ENCODE results near the gene NUAK2. TPM values are rescaled to one million over a fixed set of nuclear protein-coding genes. Genes with fewer than 3 reads are reported as not detected.

The NUAK2 gene
- total RNA-seq, 4 donors from 2014 or later = 0.73 to 2.0 (median 1.5) TPM; not detected in 1

GRCh38 chr1:205271277-205271676, 50.3 kb downstream of the NUAK2 start:
- Histone ChIP-seq H3K27ac (no peak overlapping the region), H3K27me3 (no peaks in the 10 kb centered on the region), H3K9me3 (no peaks in the 10 kb centered on the region), H3K4me3 (no peak overlapping the region), H3K36me3 (no peaks in the 10 kb centered on the region), H3K4me1 (no peaks in the 10 kb centered on the region)
- intact Hi-C loops (cut with DNase I; ENCODE audit: low total_unique reads) = no loop called here
- DNase-seq = no peak
- TF ChIP-seq POLR2A (IDR thresholded peaks at IDR 0.05) = no peak
- TF ChIP-seq CTCF (IDR thresholded peaks at IDR 0.05) = no peak

GRCh38 chr1:205270764-205271163, 50.8 kb downstream of the NUAK2 start:
- Histone ChIP-seq H3K36me3 (no peaks in the 10 kb centered on the region), H3K4me1 (no peaks in the 10 kb centered on the region), H3K27me3 (no peaks in the 10 kb centered on the region), H3K9me3 (no peaks in the 10 kb centered on the region), H3K4me3 (no peak overlapping the region), H3K27ac (no peak overlapping the region)
- DNase-seq = no peak
- intact Hi-C loops (cut with DNase I; ENCODE audit: low total_unique reads) = no loop called here
- TF ChIP-seq POLR2A (IDR thresholded peaks at IDR 0.05) = no peak
- TF ChIP-seq CTCF (IDR thresholded peaks at IDR 0.05) = no peak

GRCh38 chr1:205270271-205270670, 51.3 kb downstream of the NUAK2 start:
- intact Hi-C loops (cut with DNase I; ENCODE audit: low total_unique reads) = no loop called here
- no peaks in the 10 kb centered on the region for H3K4me1 ChIP-seq
- no peak for DNase-seq
- H3K27me3 ChIP-seq = no peaks in the 10 kb centered on the region
- H3K4me3 ChIP-seq = no peak overlapping the region
- H3K9me3 ChIP-seq = no peaks in the 10 kb centered on the region
- H3K27ac ChIP-seq = no peak overlapping the region
- TF ChIP-seq CTCF (IDR thresholded peaks at IDR 0.05) = no peak
- no peak for TF ChIP-seq POLR2A (IDR thresholded peaks at IDR 0.05)
- H3K36me3 ChIP-seq = no peaks in the 10 kb centered on the region

- no peaks in the 10 kb centered on the region for H3K4me1 ChIP-seq
- no peak overlapping the region for H3K27ac ChIP-seq
- H3K27me3 ChIP-seq = no peaks in the 10 kb centered on the region
- TF ChIP-seq POLR2A (IDR thresholded peaks at IDR 0.05) = no peak
- TF ChIP-seq CTCF (IDR thresholded peaks at IDR 0.05) = no peak
- H3K9me3 ChIP-seq = no peaks in the 10 kb centered on the region
- H3K36me3 ChIP-seq = no peaks in the 10 kb centered on the region
- intact Hi-C loops (cut with DNase I; ENCODE audit: low total_unique reads) = no loop called here
- no peak overlapping the region for H3K4me3 ChIP-seq
- DNase-seq = no peak
Measured at GRCh38 chr1:205269711-205270110, 51.8 kb downstream of the NUAK2 start.

GRCh38 chr1:205268846-205269680, 52.5 kb downstream of the NUAK2 start:
- no peaks in the 10 kb centered on the region for H3K4me1 ChIP-seq
- TF ChIP-seq CTCF (IDR thresholded peaks at IDR 0.05) (no peak), POLR2A (IDR thresholded peaks at IDR 0.05) (no peak)
- H3K27me3 ChIP-seq = no peaks in the 10 kb centered on the region
- no peaks in the 10 kb centered on the region for H3K36me3 ChIP-seq
- DNase-seq = no peak
- H3K27ac ChIP-seq = no peak overlapping the region
- intact Hi-C loops (cut with DNase I; ENCODE audit: low total_unique reads) = no loop called here
- no peak overlapping the region for H3K4me3 ChIP-seq
- no peaks in the 10 kb centered on the region for H3K9me3 ChIP-seq

Data from uterus (tissue), 4 donors.